HG03025 (cell line): ENCODE data around the gene KLK4.
"Not testable (repeated sequence)": the region's sequence is repeated elsewhere in the genome, so short reads cannot be mapped to it uniquely, and the experiment has no call there.

Source experiments
- ATAC-seq: cut with Tn5 transposase; IDR thresholded peaks from one replicate; pipeline ENCODE4 v1.9.1; 2021; ENCODE audit warnings: mild to moderate bottlenecking, moderate library complexity; ENCODE audit not compliant: unreplicated experiment, low FRiP score

Gene KLK4

GRCh38 chr19:50916069-50916468 lies 4.9 kb upstream of the KLK4 start:
- ATAC-seq = no peak

GRCh38 chr19:50912727-50913716 lies 1.8 kb upstream of the KLK4 start:
- no peak for ATAC-seq

- ATAC-seq = no peak
Observed at GRCh38 chr19:50912102-50912599, 956 bp upstream of the KLK4 start.

GRCh38 chr19:50910722-50911121 lies 473 bp downstream of the KLK4 start:
- ATAC-seq = no peak

DNA sequence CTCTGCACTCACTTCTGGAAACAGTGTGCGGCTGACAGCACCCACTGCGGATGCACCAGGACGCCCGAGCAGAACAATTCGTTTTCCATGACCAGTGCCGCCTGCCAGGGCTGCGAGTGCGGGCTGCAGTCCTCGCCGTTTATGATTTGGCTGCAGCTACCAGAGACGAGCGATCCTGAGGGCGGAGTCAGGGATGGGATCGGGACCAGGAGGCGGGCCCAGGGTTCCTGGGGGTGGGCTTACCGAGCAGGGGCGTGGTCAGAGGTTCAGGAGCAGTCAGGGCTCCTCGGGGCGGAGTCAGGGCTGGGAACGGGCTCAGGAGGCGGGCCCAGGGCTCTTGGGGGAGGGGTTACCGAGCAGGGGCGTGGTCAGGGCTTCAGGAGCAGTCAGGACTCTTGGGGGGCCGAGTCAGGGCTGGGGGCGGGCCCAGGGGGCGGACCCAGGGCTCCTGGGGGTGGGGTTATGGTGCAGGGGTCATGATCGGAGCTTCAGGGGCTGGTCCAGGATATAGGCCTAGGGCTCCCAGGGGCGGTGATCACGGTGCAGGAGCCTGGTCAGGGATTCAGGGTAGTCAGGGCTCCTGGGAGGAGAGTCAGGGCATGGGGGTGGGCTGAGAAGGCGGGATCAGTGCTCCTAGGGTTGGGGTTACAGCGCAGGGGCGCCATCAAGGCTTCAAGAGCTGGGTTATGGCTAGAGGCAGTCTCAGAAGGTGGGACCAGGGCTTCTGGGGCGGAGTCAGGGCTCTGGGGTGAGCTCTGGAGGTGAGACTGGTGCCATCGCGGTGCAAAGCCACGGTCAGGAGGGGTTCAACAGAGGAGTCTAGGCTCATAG lies 1.7 kb downstream of the KLK4 start:
- no peak for ATAC-seq

GRCh38 chr19:50908336-50908735 lies 2.9 kb downstream of the KLK4 start:
- no peak for ATAC-seq

- no peak for ATAC-seq
Observed at GRCh38 chr19:50906217-50906616, 5.0 kb downstream of the KLK4 start.

DNA sequence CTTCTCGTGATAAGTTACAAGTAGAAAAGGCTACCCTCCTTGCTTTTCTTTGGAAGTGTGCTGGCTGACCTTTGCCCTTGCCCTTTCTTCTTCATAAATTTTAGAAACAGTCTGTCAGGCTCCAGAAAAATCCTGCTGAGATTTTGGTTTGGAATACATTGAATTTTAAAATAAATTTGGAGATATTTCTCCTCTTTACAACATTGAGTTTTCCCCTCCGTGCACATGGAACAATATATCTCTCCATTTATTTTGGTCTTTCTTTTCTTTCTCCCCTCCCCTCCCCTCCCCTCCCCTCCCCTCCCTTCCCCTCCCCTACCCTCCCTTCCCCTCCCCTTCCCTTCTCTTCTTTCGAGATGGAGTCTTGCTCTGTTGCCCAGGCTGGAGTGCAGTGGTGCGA lies 8.6 kb downstream of the KLK4 start:
- no peak for ATAC-seq

DNA sequence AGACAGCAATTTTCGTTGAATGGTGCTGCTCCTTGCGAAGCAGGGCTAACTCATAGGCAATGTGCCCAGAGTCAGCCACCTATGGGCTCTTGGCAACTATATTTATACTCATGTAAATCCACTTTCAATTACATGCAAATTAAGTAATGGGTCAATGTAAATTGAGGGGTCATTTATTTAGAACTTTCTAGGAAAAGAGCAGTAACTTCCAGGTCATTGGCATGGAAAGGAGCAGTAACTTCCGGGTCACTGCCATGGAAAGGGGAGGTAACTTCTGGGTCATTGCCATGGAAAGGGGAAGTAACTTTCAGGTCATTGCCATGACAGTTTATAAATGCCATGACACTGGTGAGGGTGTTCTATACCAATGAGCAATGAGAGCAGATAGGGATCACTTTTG lies 11.6 kb downstream of the KLK4 start:
- no peak for ATAC-seq

GRCh38 chr19:50898018-50898417 lies 13.2 kb downstream of the KLK4 start:
- ATAC-seq = no peak

DNA sequence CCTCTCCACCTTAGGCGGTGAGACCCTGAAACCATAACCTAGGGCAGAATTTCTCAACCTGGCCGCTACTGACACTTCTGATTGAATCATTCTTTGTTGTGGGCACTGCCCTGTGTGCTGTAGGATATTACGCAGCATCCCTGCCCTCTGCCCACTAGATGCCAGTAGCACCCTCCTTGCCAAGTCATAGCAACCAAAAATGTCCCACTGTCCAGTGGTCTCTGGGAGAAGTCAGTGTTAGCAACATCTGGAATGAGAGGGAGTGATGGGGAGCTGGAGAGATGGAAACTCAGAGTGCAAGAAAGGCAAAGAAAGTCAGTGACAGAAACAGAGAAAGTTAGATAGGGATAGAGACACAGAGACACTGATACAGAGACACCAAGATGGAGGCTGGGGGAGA lies 13.6 kb downstream of the KLK4 start:
- ATAC-seq = no peak

DNA sequence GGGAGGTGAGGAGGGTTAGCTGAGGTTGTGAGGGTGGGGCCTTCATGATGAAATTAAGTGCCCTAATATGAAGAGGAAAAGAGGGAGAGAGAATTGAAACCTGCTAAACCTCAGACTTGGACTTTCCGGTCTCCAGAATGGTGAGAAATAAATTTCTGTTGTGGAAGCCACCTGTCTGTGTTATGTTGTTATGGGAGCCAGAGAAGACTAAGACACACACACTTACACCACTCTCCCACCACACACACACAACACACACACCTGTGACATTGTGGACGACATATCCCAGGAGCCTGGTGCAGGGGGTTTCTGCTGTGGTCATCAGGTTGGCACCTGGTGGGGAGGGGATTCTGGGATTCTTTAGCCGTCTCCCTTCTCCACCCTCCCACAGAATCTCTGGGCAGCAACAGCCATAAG lies 14.0 kb downstream of the KLK4 start:
- no peak for ATAC-seq

DNA sequence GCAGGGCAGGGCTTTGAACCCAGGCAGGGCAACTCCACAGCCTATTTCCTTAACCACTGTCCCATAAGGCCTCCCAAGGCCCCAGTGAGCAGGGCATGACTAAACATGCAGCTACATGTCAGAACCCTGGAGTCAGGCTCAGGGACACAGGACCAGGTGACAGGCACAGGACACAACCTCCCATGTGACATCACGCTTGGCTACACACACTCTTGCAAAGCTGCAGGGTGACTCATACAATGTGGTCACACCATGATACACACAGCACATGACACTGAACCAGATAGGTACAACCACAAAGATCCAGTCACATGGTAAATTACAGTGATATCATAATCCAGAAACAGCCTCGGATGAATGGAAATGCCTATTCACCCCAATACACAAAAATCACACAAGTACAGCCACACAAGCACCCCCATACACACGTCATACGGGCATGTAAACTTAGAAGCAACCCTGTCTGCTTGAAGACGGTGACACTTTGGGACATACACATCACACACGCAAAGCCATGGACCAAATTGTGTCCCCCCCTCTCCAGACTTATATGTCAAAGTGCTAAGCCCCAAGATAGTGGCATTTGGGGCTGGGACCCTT lies 14.5 kb downstream of the KLK4 start:
- peak; percentile 70 for ATAC-seq

- ATAC-seq = not testable (repeated sequence)
Observed at GRCh38 chr19:50896089-50896590, 15.1 kb downstream of the KLK4 start.

GRCh38 chr19:50894478-50895356 lies 16.5 kb downstream of the KLK4 start:
- ATAC-seq = no peak

- no peak for ATAC-seq
Observed at GRCh38 chr19:50893047-50893736, 18.0 kb downstream of the KLK4 start.

DNA sequence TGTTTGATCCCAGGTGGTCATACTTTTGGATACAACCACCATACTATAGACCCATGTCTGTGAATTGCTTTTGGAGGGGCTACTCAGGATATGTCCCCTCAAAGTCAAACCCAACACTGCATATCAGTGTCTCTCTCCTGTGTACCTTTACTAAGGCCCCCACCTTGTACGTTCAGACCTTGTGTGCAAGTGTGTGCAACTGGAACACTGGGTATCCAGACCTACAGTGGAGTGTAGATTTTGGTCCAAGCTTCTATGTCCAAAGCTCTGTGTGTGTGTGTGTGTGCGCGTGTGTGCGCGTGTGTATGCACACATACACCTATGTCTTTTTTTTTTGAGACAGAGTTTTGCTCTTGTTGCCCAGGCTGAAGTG lies 20.0 kb downstream of the KLK4 start:
- no peak for ATAC-seq

DNA sequence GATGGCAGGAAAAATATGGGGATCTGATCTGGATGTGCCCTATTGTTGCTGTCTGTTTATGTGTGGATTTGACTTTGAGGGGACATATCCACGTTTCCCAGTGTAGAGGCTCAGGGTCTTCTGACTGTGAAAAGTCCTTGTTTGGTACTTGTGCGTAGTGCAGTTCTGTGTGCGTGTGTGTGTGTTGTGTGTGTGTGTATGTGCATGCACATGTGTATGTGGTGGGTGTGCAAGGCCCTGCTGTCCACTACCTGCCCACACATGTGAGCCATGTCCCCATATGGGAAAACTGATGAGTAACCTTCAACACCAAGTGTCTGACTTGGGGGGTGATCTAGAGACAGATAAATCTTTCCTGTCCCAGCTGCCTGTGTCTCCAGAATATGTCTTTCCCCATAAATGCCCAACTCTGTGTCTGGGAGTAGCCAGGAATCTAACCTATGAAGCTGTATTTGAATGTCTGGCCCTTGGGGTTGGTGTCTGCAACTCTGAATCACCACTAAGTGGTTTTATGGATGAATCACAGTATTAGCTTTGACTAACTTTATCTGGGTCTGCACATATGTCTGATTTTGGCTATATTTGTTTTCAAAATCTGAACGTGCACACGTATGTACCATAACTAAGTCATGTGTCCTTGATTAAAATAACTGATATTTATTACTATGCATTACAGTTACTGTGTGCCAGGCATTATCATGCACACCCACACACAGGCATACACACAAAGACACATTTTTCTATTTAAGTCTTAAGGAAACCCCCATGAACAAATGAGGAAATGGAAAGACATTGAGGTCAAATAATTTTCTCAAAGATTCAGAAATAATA lies 20.6 kb downstream of the KLK4 start:
- ATAC-seq = no peak
